ENCODE measurements around the gene GAK.

GAK gene

DNA sequence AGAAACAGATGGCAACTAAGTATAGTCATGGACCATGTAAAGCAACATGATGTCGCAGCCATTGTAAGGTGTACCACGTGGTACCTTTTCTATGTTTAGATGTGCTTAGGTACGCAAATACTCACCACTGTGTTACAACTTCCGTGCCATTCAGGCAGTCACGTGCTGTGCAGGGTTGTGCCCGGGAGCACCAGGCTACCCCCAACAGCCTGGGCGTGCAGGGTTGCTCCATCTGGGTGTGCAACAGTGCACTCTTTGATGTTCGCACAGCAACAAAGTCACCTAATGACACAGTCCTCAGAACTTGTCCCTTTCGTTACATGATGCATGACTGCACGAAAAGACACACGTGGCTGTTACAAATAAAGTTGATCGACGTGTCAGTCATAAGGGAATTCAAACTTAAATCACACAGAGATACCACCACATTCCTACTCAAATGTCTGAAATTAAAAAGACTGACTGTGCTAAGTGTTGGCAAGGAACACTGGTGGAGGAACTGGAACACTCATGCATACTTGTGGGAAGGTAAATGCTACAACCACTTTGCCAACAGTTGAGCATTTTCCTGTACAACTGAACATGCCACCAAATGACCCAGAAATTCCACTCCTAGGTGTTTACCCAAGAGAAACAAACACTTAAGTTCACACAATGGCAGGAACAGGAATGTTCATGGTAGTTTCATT is 130.5 kb downstream of the GAK start:
- DNase-seq = no peak
